Breast epithelium (tissue), 4 donors: ENCODE data around the gene CIRBP. TPM values are rescaled to one million over a fixed set of nuclear protein-coding genes. Genes with fewer than 3 reads are reported as not detected.

ENCODE experiments used
- DNase-seq, 2 donors: peaks; one replicate each; pipeline ENCODE4 v3.0.0-alpha.2; 2019; ENCODE audit warnings: low spot score in 2 of 2
- H3K27ac ChIP-seq, 2 donors: fragments of 200-600 bp; sonication (generic) in 1 of 2; one replicate each; pipeline ENCODE4 v1.5.1; 2016 to 2019; ENCODE audit warnings: mild to moderate bottlenecking in 1 of 2
- H3K27me3 ChIP-seq, 2 donors: fragments of 200-600 bp; sonication (generic) in 1 of 2; one replicate each; pipeline versions ENCODE4 v1.5.1 to v1.6.0; 2017 to 2019; ENCODE audit warnings: control low read depth in 1 of 2, mild to moderate bottlenecking in 1 of 2
- H3K36me3 ChIP-seq: fragments of 200-600 bp; one replicate; pipeline ENCODE4 v1.5.1; 2019
- H3K4me1 ChIP-seq, 2 donors: fragments of 200-600 bp; sonication (generic); one replicate each; pipeline ENCODE4 v1.5.1; 2016 to 2019; ENCODE audit warnings: control low read depth in 1 of 2
- H3K4me3 ChIP-seq, 3 donors: fragments of 200-600 bp; sonication (generic); 1 replicate in 2 of 3; 2 replicates in 1 of 3; pipeline ENCODE4 v1.5.1; 2016 to 2019; ENCODE audit warnings: mild to moderate bottlenecking in 3 of 3, moderate library complexity in 2 of 3
- H3K9me3 ChIP-seq, 2 donors: fragments of 200-600 bp; sonication (generic) in 1 of 2; one replicate each; pipeline ENCODE4 v1.5.1; 2016 to 2019; ENCODE audit warnings: control low read depth in 1 of 2
- CTCF ChIP-seq, 3 donors: fragments of 450-650 bp; IDR thresholded peaks; one replicate each; pipeline ENCODE4 v1.5.1; 2016 to 2017; ENCODE audit warnings: antibody characterized with exemption in 3 of 3, mild to moderate bottlenecking in 3 of 3, moderate library complexity in 3 of 3
- POLR2A ChIP-seq: fragments of 450-650 bp; IDR thresholded peaks from one replicate; pipeline ENCODE4 v1.6.1; 2016; ENCODE audit warnings: antibody characterized with exemption, mild to moderate bottlenecking, moderate library complexity
- POLR2AphosphoS5 ChIP-seq, 3 donors: sonication (generic); formaldehyde crosslinking; IDR thresholded peaks; one replicate each; pipeline ENCODE4 v1.6.1; 2017; ENCODE audit warnings: antibody characterized with exemption in 3 of 3
- intact Hi-C: fragments of 100-400 bp; cut with DNase I; formaldehyde crosslinking; loops from one replicate; pipeline ENCODE4 v1.15.1; 2023; ENCODE audit warnings: low total_unique reads
- total RNA-seq, 3 donors: library from RNA; depleted of rRNA; stranded (reverse); fragments of >200 nt; gene quantifications; one replicate each; pipeline ENCODE4 v1.1.0, GENCODE V29; 2016

Gene CIRBP
- total RNA-seq, 3 donors from 2014 or later = 458 to 758 (median 656) TPM

- Histone ChIP-seq H3K4me1 (peaks cover 23 to 37% of the 10 kb centered on the region in 2 donors), H3K27me3 (no peaks in the 10 kb centered on the region), H3K36me3 (peaks cover 5% of the 10 kb centered on the region), H3K9me3 (no peaks in the 10 kb centered on the region), H3K27ac (peak overlapping the region in 1 of 2 donors; percentile 94), H3K4me3 (peak overlapping the region; percentile 69 to 87 (median 79))
- DNase-seq = no peak
- intact Hi-C loops = loop anchor here (10.0 kb wide), 2 partner anchors 128 to 168 kb away; partner anchors contain the start of genes DAZAP1 and GAMT
- TF ChIP-seq POLR2AphosphoS5 (IDR thresholded peaks at IDR 0.05) = no peak
- TF ChIP-seq CTCF (IDR thresholded peaks at IDR 0.05) = no peak
- no peak for TF ChIP-seq POLR2A
These were observed 7.5 kb downstream of the CIRBP start for GRCh38 chr19:1276628-1277022.

- DNase-seq = no peak
- Histone ChIP-seq H3K9me3 (no peaks in the 10 kb centered on the region), H3K27ac (no peak overlapping the region), H3K27me3 (no peaks in the 10 kb centered on the region), H3K4me3 (no peak overlapping the region), H3K36me3 (peaks cover 1% of the 10 kb centered on the region), H3K4me1 (peaks cover 22 to 33% of the 10 kb centered on the region in 2 donors)
- no peak for TF ChIP-seq CTCF (IDR thresholded peaks at IDR 0.05)
- no peak for TF ChIP-seq POLR2AphosphoS5 (IDR thresholded peaks at IDR 0.05)
- TF ChIP-seq POLR2A = no peak
- intact Hi-C loops = loop anchor here (10.0 kb wide), 2 partner anchors 128 to 168 kb away; partner anchors contain the start of genes DAZAP1 and GAMT
These were observed 7.9 kb downstream of the CIRBP start for GRCh38 chr19:1277061-1277460.

- no peak for TF ChIP-seq CTCF (IDR thresholded peaks at IDR 0.05)
- no peak for TF ChIP-seq POLR2AphosphoS5 (IDR thresholded peaks at IDR 0.05)
- no peak for TF ChIP-seq POLR2A
- no peaks in the 10 kb centered on the region for H3K36me3 ChIP-seq
- no peak for DNase-seq
- H3K27me3 ChIP-seq = peaks cover 0 to 4% of the 10 kb centered on the region in 2 donors
- H3K4me3 ChIP-seq = no peak overlapping the region
- intact Hi-C loops = loop anchor here (10.0 kb wide), 2 partner anchors 127 to 167 kb away; partner anchors contain the start of genes DAZAP1 and GAMT
- H3K27ac ChIP-seq = no peak overlapping the region
- H3K4me1 ChIP-seq = peaks cover 20 to 25% of the 10 kb centered on the region in 2 donors
- H3K9me3 ChIP-seq = no peaks in the 10 kb centered on the region
These were observed 8.9 kb downstream of the CIRBP start for GRCh38 chr19:1278074-1278473.

GRCh38 chr19:1278713-1279660, 9.9 kb downstream of the CIRBP start:
- H3K9me3 ChIP-seq = no peaks in the 10 kb centered on the region

More at GRCh38 chr19:1278713-1279660, 9.9 kb downstream of the CIRBP start:
- H3K27me3 ChIP-seq = peaks cover 2 to 13% of the 10 kb centered on the region in 2 donors
- DNase-seq = no peak
- peaks cover 17 to 19% of the 10 kb centered on the region in 2 donors for H3K4me1 ChIP-seq
- H3K27ac ChIP-seq = no peak overlapping the region
- H3K4me3 ChIP-seq = no peak overlapping the region
- intact Hi-C loops = loop anchor here (10.0 kb wide), 2 partner anchors 126 to 166 kb away; partner anchors contain the start of genes DAZAP1 and GAMT
- TF ChIP-seq POLR2A (no peak), POLR2AphosphoS5 (IDR thresholded peaks at IDR 0.05) (no peak), CTCF (IDR thresholded peaks at IDR 0.05) (no peak)
- H3K36me3 ChIP-seq = no peaks in the 10 kb centered on the region
